Astrocyte of the cerebellum (primary cell): ENCODE data around the gene FAM193A.

Experiments
- DNase-seq: peaks from one replicate; pipeline ENCODE4 v3.0.0-alpha.2; 2011; ENCODE audit warnings: low read depth
- H3K4me3 ChIP-seq: 2 replicates; pipeline ENCODE4 v1.5.1; 2011; ENCODE audit warnings: mild to moderate bottlenecking, low read depth, low read length, moderate library complexity
- in situ Hi-C: cut with HindIII; loops from 2 replicates; pipeline ENCODE4 v1.10.0; 2017; ENCODE audit warnings: low sequenced_read_pairs
- TF ChIP-seq, protein P1 (sequence below): IDR thresholded peaks from 2 replicates; pipeline ENCODE4 v1.5.1; 2012; ENCODE audit warnings: low read length, low read depth, moderate library complexity, mild to moderate bottlenecking; ENCODE audit errors: missing control alignments

Gene FAM193A

GRCh38 chr4:2593003-2593402 is 56.6 kb downstream of the FAM193A start:
- H3K4me3 ChIP-seq: no peak overlapping the region
- TF ChIP-seq, protein P1, sequence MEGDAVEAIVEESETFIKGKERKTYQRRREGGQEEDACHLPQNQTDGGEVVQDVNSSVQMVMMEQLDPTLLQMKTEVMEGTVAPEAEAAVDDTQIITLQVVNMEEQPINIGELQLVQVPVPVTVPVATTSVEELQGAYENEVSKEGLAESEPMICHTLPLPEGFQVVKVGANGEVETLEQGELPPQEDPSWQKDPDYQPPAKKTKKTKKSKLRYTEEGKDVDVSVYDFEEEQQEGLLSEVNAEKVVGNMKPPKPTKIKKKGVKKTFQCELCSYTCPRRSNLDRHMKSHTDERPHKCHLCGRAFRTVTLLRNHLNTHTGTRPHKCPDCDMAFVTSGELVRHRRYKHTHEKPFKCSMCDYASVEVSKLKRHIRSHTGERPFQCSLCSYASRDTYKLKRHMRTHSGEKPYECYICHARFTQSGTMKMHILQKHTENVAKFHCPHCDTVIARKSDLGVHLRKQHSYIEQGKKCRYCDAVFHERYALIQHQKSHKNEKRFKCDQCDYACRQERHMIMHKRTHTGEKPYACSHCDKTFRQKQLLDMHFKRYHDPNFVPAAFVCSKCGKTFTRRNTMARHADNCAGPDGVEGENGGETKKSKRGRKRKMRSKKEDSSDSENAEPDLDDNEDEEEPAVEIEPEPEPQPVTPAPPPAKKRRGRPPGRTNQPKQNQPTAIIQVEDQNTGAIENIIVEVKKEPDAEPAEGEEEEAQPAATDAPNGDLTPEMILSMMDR: no peak
- DNase-seq: no peak
- in situ Hi-C loops: no loop called here

DNA sequence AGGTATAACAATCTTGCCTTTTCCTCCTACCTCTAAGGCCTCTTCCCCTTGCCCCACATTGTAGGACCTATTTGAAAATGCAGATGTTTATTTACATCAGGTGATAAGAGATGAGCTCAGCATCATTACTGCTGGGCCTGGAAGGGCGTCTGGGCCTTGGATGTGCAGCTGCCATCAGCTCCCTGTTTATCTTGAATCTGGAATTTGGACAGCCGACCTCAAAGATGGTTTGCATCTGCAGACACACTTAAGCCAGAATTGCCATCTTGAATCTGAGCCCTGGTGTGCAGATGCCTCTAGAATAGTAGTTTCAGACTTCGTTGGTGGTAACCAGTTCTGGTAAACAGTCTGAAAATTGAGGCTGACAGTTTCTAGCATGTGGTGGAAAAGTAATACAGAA is 59.0 kb downstream of the FAM193A start:
- no peak overlapping the region for H3K4me3 ChIP-seq
- TF ChIP-seq, protein P1: no peak
- in situ Hi-C loops: no loop called here
- DNase-seq: no peak

DNA sequence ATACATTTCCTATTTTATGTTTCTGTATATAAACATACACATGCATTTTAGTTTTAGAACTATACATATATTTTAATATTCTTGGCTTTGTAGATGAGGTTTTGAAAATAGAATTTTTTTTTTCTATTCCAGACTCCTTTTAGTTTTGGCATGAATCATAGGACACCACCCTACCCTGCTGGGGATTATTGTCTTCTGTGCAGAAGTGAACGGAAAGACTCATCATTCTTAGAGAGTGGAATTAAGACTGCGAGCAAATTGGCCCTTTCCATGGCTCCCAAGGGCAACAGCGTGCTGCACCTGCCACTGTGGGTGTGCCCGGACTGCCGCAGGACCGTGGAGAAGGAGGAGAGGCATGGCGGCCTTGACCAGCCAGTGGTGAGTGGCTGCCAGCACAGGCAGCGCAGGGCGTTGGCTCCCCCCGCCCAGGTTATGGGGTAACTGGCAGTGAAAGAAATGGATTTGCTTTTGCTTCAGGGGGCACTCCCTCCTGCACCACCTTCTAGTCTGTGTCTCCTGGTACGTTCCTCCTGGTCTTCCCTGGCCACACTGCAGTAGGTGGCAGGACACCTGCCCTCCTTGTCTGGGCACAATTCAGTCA is 59.6 kb downstream of the FAM193A start:
- no peak overlapping the region for H3K4me3 ChIP-seq
- in situ Hi-C loops: no loop called here
- TF ChIP-seq, protein P1: no peak
- no peak for DNase-seq

DNA sequence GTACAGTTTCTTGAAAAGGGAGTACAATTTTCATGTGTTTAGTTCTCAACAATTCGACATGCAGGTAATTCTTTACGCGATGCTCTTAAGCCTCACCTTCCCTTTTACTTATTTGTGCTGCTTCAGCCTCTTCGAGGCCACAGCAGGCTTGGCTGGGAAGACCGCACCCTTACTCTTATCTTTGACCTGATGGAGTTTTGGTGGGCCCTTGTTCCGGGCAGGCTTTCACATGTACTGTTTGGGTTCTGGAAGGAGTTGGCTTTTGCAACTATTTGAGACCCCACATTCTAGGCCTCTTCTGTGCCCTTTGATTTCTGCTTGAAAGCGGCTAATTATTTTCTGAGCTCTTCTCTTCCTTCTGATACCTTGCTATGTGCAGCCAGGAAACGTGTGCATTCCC is 60.2 kb downstream of the FAM193A start:
- no peak for DNase-seq
- TF ChIP-seq, protein P1: no peak
- in situ Hi-C loops: no loop called here
- no peak overlapping the region for H3K4me3 ChIP-seq

GRCh38 chr4:2598511-2599303 is 62.3 kb downstream of the FAM193A start:
- TF ChIP-seq, protein P1: peak; percentile 14
- no peak overlapping the region for H3K4me3 ChIP-seq
- no peak for DNase-seq
- in situ Hi-C loops: no loop called here

DNA sequence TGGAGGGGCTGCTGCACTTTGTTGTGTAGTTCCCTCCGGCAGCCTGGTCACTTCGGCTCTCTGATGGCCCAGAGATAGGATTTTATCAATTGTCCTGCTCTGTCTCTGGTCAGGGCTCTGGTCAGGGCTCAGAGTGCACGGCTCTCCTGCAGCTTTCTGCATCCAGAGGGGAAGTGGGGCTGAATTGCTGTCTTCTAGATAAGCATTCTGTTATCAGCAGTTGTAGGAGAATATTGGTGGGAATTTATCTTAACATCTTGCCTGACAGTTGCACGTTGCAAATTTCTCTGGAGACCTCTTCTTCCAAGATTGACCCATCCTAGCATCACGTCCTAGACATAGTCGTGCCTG is 62.8 kb downstream of the FAM193A start:
- no peak overlapping the region for H3K4me3 ChIP-seq
- TF ChIP-seq, protein P1: no peak
- in situ Hi-C loops: no loop called here
- no peak for DNase-seq
